NOMO-1 treated with DMSO at 0.1 percent for 48 hours (cell line): Measurements from ENCODE around the gene TF.
A peak's percentile ranks its signal among the peaks of the same experiment; 100 is the strongest.
"Not testable (repeated sequence)": the region's sequence is repeated elsewhere in the genome, so short reads cannot be mapped to it uniquely, and the experiment has no call there.

ENCODE experiments used
- DNase-seq: peaks from one replicate; lab custom pipeline; 2025; ENCODE audit not compliant: unreplicated experiment; lab: John Stamatoyannopoulos, UW

TF gene

GRCh38 chr3:133763797-133764683 is 17.8 kb downstream of the TF start:
- no peak for DNase-seq

GRCh38 chr3:133765256-133765655 is 19.1 kb downstream of the TF start:
- no peak for DNase-seq

- no peak for DNase-seq
These were observed 21.4 kb downstream of the TF start for GRCh38 chr3:133767607-133768006.

- no peak for DNase-seq
These were observed 23.3 kb downstream of the TF start for GRCh38 chr3:133769536-133769935.

- DNase-seq, result no peak
These were observed 27.5 kb downstream of the TF start for GRCh38 chr3:133773732-133774131.

DNA sequence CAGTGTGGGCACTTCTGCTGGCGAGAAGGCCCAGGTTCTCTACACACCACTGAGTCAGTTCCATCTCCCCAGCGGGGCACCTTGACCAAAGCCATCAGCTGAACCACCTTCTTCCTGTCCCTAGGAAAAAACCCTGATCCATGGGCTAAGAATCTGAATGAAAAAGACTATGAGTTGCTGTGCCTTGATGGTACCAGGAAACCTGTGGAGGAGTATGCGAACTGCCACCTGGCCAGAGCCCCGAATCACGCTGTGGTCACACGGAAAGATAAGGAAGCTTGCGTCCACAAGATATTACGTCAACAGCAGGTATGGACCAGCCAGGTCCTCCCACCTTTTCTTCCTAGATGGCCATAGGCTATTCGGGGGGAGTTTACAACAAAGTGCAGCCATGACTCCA is 29.1 kb downstream of the TF start:
- DNase-seq, result no peak

DNA sequence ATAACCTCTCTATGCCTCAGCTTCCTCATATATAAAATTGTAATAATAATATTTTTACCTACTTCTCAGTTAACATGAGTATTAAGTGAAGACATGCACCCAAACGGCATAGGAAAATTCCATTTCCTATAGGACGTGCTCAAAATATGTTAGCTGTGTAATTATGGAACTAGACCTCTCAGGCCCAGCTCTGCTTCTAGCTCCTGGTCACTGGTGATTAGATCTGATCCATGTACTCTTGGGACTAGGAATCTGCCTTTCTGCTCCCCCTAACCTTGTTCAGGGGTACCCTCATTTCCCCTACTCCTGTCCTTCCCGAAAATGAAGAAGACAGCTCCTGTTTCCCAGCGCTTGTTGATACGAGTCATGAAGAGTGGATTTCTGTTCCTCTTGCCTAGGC is 29.6 kb downstream of the TF start:
- no peak for DNase-seq

GRCh38 chr3:133776794-133777438 is 30.7 kb downstream of the TF start:
- no peak for DNase-seq

- DNase-seq, result no peak
These were observed 31.8 kb downstream of the TF start for GRCh38 chr3:133777807-133778568.

GRCh38 chr3:133779626-133780203 is 33.5 kb downstream of the TF start:
- no peak for DNase-seq

DNA sequence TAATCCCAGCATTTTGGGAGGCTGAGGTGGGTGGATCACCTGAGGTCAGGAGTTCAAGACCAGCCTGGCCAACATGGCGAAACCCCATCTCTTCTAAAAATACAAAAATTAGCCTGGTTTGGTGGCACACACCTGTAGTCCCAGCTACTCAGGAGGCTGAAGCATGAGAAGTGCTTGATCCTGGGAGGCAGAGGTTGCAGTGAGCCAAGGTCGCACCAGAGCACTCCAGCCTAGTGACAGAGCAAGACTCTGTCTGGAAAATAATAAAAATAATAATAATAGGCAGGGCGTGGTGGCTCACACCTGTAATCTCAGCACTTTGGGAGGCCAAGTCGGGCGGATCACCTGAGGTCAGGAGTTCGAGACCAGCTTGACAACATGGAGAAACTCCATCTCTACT is 34.6 kb downstream of the TF start:
- DNase-seq, result not testable (repeated sequence)

DNA sequence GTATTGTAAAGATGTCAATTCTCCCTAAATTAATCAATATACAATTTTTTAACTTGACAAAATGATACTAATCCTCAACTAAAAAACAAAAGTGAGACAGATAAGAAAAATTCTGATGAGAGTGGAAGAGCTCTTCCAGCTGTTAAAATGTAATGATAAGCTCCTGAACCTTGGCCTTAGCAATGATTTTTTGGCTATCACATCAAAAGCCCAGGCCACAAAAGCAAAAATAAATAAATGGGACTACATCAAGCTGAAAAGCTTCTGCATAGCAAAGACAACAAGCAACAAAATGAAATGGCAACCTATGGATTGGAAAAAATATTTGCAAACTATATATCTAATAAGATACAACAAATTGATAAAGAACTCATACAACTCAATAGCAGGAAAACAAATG is 35.4 kb downstream of the TF start:
- DNase-seq, result no peak

- DNase-seq, result no peak
These were observed 36.3 kb downstream of the TF start for GRCh38 chr3:133782454-133782853.

DNA sequence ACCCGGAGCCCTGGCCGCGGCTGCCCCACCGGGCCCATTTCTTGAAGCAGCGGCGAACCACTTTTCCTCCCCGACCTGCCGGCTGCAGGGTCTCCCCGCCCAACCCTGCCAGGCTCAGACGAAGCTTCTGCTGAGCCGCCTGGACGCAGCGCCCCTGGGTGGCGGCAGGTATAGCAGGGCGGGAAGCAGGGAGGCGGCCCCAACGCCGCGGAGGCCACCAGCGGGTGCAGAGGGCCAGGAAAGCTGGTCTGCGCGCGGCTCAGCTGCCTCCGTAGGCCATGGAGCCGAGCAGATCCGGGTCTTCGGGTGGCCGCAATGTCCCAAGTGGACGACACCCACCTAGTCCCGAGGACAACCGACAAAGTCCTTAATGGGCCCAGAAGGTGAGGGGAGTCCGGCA is 37.6 kb downstream of the TF start:
- DNase-seq, result no peak

GRCh38 chr3:133788024-133788423 is 41.8 kb downstream of the TF start:
- DNase-seq, result no peak

DNA sequence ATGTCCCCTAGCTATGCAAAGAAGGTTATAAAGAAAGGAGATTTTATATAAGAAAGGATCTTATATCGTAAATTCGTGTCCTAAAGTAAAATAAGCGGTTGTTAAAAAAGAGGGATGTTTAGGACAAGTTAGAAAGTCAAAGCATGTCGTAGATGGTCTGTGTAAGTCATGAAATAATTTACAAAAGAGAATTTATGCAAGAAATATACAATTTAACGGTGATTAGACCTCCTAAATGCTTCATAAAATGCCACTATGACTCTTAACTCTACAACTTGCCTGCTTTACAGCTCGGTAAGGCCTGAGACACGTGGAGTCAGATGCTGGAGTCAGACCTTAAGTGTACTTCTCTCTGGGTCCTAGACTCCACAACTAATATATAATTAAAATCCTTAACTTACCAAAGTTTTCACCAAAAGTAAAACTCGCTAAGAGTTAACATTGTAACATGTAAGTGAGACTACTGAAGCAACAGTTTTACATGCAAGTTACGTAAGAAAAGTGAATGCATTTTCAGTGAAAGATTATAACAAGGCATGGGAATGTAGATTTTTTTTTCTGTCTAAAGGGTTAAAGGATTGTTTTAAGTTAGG is 46.1 kb downstream of the TF start:
- DNase-seq, result no peak

- no peak for DNase-seq
These were observed 51.4 kb downstream of the TF start for GRCh38 chr3:133797396-133798105.

GRCh38 chr3:133799794-133800585 is 53.8 kb downstream of the TF start:
- DNase-seq, result peak; percentile 42

GRCh38 chr3:133803469-133803868 is 57.3 kb downstream of the TF start:
- DNase-seq, result peak; percentile 27

DNA sequence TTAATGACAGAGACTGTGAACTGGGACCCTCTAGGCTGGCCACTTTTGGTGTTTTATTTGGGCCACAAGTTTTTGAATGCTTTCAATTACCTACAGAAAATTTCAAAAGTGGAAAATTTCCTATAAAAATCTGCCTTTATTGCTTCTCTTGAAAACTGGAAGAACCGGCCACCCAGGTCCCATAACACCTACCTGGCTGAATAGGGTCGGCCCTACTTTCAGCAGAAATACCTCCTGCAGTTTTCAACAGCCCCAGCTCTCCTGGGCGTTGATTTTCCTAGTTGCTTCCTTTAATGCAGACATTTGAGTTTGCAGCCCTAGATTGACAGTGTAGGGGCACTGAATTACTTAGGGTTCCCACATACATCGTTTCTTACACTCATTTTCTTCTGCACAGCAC is 58.7 kb downstream of the TF start:
- DNase-seq, result no peak
